Measurements from ENCODE around the gene NAGK.
"Not testable (repeated sequence)": the region's sequence is repeated elsewhere in the genome, so short reads cannot be mapped to it uniquely, and the experiment has no call there.

DNA sequence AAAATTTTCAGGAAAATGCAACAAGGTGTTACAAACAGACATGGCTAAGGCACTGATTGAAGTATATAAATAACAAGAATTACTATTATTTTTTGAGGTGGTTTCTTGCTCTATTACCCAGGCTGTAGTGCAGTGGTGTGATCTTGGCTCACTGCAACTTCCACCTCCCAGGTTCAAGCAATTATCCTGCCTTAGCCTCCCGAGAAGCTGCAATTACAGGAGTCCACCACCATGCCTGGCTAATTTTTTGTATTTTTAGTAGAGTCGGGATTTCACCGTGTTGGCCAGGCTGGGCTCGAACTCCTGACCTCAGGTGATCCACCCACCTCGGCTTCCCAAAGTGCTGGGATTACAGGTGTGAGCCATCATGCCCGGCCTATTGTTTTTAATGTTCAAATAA is 38.0 kb downstream of the NAGK start:
- not testable (repeated sequence) for TF ChIP-seq POLR2AphosphoS5 (IDR thresholded peaks at IDR 0.05; ENCODE audit: low read depth, low read length); JUND (IDR thresholded peaks at IDR 0.05; ENCODE audit: low read length); TCF12 (IDR thresholded peaks at IDR 0.05; ENCODE audit: low read depth, low read length); CHD1 (IDR thresholded peaks at IDR 0.05; ENCODE audit: low read depth, low read length)

Measured in H1 (cell line).